Measurements from ENCODE around the gene CARD14. TPM values are rescaled to one million over a fixed set of nuclear protein-coding genes. Genes with fewer than 3 reads are reported as not detected.
"Not testable (repeated sequence)": the region's sequence is repeated elsewhere in the genome, so short reads cannot be mapped to it uniquely, and the experiment has no call there.

CARD14 gene
- total RNA-seq, 1 experiment from 2014 or later = not detected

GRCh38 chr17:80229011-80229410 lies 59.2 kb downstream of the CARD14 start:
- no peak for DNase-seq (ENCODE audit: low read depth)
- in situ Hi-C loops (cut with HindIII; ENCODE audit: low pct_unique_long_range_greater_than_20kb, low sequenced_read_pairs) = no loop called here

GRCh38 chr17:80232438-80232837 lies 62.6 kb downstream of the CARD14 start:
- in situ Hi-C loops (cut with HindIII; ENCODE audit: low pct_unique_long_range_greater_than_20kb, low sequenced_read_pairs) = no loop called here
- DNase-seq (ENCODE audit: low read depth) = no peak

GRCh38 chr17:80233202-80233601 lies 63.4 kb downstream of the CARD14 start:
- DNase-seq (ENCODE audit: low read depth) = no peak
- in situ Hi-C loops (cut with HindIII; ENCODE audit: low pct_unique_long_range_greater_than_20kb, low sequenced_read_pairs) = no loop called here

GRCh38 chr17:80236911-80237310 lies 67.1 kb downstream of the CARD14 start:
- no peak for DNase-seq (ENCODE audit: low read depth)
- in situ Hi-C loops (cut with HindIII; ENCODE audit: low pct_unique_long_range_greater_than_20kb, low sequenced_read_pairs) = no loop called here

GRCh38 chr17:80237386-80237785 lies 67.6 kb downstream of the CARD14 start:
- no peak for DNase-seq (ENCODE audit: low read depth)
- in situ Hi-C loops (cut with HindIII; ENCODE audit: low pct_unique_long_range_greater_than_20kb, low sequenced_read_pairs) = no loop called here

GRCh38 chr17:80242505-80242904 lies 72.7 kb downstream of the CARD14 start:
- in situ Hi-C loops (cut with HindIII; ENCODE audit: low pct_unique_long_range_greater_than_20kb, low sequenced_read_pairs) = no loop called here
- DNase-seq (ENCODE audit: low read depth) = no peak

- DNase-seq (ENCODE audit: low read depth) = no peak
- in situ Hi-C loops (cut with HindIII; ENCODE audit: low pct_unique_long_range_greater_than_20kb, low sequenced_read_pairs) = no loop called here
These were observed 74.0 kb downstream of the CARD14 start for GRCh38 chr17:80243526-80244433.

GRCh38 chr17:80244448-80244847 lies 74.6 kb downstream of the CARD14 start:
- in situ Hi-C loops (cut with HindIII; ENCODE audit: low pct_unique_long_range_greater_than_20kb, low sequenced_read_pairs) = not testable (repeated sequence)

GRCh38 chr17:80244871-80245509 lies 75.2 kb downstream of the CARD14 start:
- in situ Hi-C loops (cut with HindIII; ENCODE audit: low pct_unique_long_range_greater_than_20kb, low sequenced_read_pairs) = no loop called here
- no peak for DNase-seq (ENCODE audit: low read depth)

More at GRCh38 chr17:80244448-80244847, 74.6 kb downstream of the CARD14 start:
- not testable (repeated sequence) for DNase-seq (ENCODE audit: low read depth)

GRCh38 chr17:80245566-80246265 lies 75.9 kb downstream of the CARD14 start:
- in situ Hi-C loops (cut with HindIII; ENCODE audit: low pct_unique_long_range_greater_than_20kb, low sequenced_read_pairs) = no loop called here

GRCh38 chr17:80246266-80246681 lies 76.4 kb downstream of the CARD14 start:
- in situ Hi-C loops (cut with HindIII; ENCODE audit: low pct_unique_long_range_greater_than_20kb, low sequenced_read_pairs) = no loop called here
- no peak for DNase-seq (ENCODE audit: low read depth)

More at GRCh38 chr17:80245566-80246265, 75.9 kb downstream of the CARD14 start:
- peak; percentile 35 for DNase-seq (ENCODE audit: low read depth)

GRCh38 chr17:80246726-80247125 lies 76.9 kb downstream of the CARD14 start:
- in situ Hi-C loops (cut with HindIII; ENCODE audit: low pct_unique_long_range_greater_than_20kb, low sequenced_read_pairs) = no loop called here
- DNase-seq (ENCODE audit: low read depth) = no peak

GRCh38 chr17:80247561-80247960 lies 77.7 kb downstream of the CARD14 start:
- in situ Hi-C loops (cut with HindIII; ENCODE audit: low pct_unique_long_range_greater_than_20kb, low sequenced_read_pairs) = no loop called here
- no peak for DNase-seq (ENCODE audit: low read depth)

- in situ Hi-C loops (cut with HindIII; ENCODE audit: low pct_unique_long_range_greater_than_20kb, low sequenced_read_pairs) = no loop called here
- no peak for DNase-seq (ENCODE audit: low read depth)
These were observed 78.4 kb downstream of the CARD14 start for GRCh38 chr17:80248001-80248893.

- in situ Hi-C loops (cut with HindIII; ENCODE audit: low pct_unique_long_range_greater_than_20kb, low sequenced_read_pairs) = no loop called here
- DNase-seq (ENCODE audit: low read depth) = no peak
These were observed 79.3 kb downstream of the CARD14 start for GRCh38 chr17:80248894-80249710.

- DNase-seq (ENCODE audit: low read depth) = no peak
- in situ Hi-C loops (cut with HindIII; ENCODE audit: low pct_unique_long_range_greater_than_20kb, low sequenced_read_pairs) = no loop called here
These were observed 82.1 kb downstream of the CARD14 start for GRCh38 chr17:80251966-80252365.

- in situ Hi-C loops (cut with HindIII; ENCODE audit: low pct_unique_long_range_greater_than_20kb, low sequenced_read_pairs) = no loop called here
These were observed 83.0 kb downstream of the CARD14 start for GRCh38 chr17:80252871-80253270.

More at GRCh38 chr17:80252871-80253270, 83.0 kb downstream of the CARD14 start:
- DNase-seq (ENCODE audit: low read depth) = no peak

All from Caki2 (cell line).